Measurements from ENCODE around the gene ZNF672. TPM values are rescaled to one million over a fixed set of nuclear protein-coding genes. Genes with fewer than 3 reads are reported as not detected.

The ZNF672 gene
- total RNA-seq, 1 donor from 2014 or later, result 28.7 TPM

GRCh38 chr1:248847956-248848561, 10.0 kb downstream of the ZNF672 start:
- Histone ChIP-seq H3K27me3 (ENCODE audit: control insufficient read depth, insufficient read depth, low read length) (no peaks in the 10 kb centered on the region), H3K4me3 (ENCODE audit: low read depth, low read length) (no peak overlapping the region), H3K36me3 (ENCODE audit: control insufficient read depth, insufficient read depth, low read length) (peaks cover 2% of the 10 kb centered on the region)
- DNase-seq (ENCODE audit: low read depth), result no peak
- no peak for TF ChIP-seq CTCF (IDR thresholded peaks at IDR 0.05; ENCODE audit: insufficient read depth, low read length, poor library complexity, severe bottlenecking)

GRCh38 chr1:248848602-248849001, 10.6 kb downstream of the ZNF672 start:
- no peak for DNase-seq (ENCODE audit: low read depth)
- TF ChIP-seq CTCF (IDR thresholded peaks at IDR 0.05; ENCODE audit: insufficient read depth, low read length, poor library complexity, severe bottlenecking), result no peak
- no peaks in the 10 kb centered on the region for H3K27me3 ChIP-seq (ENCODE audit: control insufficient read depth, insufficient read depth, low read length)
- H3K36me3 ChIP-seq (ENCODE audit: control insufficient read depth, insufficient read depth, low read length), result peaks cover 2% of the 10 kb centered on the region
- no peak overlapping the region for H3K4me3 ChIP-seq (ENCODE audit: low read depth, low read length)

GRCh38 chr1:248849152-248849551, 11.1 kb downstream of the ZNF672 start:
- Histone ChIP-seq H3K27me3 (ENCODE audit: control insufficient read depth, insufficient read depth, low read length) (no peaks in the 10 kb centered on the region), H3K36me3 (ENCODE audit: control insufficient read depth, insufficient read depth, low read length) (peaks cover 4% of the 10 kb centered on the region), H3K4me3 (ENCODE audit: low read depth, low read length) (no peak overlapping the region)
- DNase-seq (ENCODE audit: low read depth), result no peak
- no peak for TF ChIP-seq CTCF (IDR thresholded peaks at IDR 0.05; ENCODE audit: insufficient read depth, low read length, poor library complexity, severe bottlenecking)

- TF ChIP-seq CTCF (IDR thresholded peaks at IDR 0.05; ENCODE audit: insufficient read depth, low read length, poor library complexity, severe bottlenecking), result no peak
- Histone ChIP-seq H3K36me3 (ENCODE audit: control insufficient read depth, insufficient read depth, low read length) (peaks cover 4% of the 10 kb centered on the region), H3K27me3 (ENCODE audit: control insufficient read depth, insufficient read depth, low read length) (no peaks in the 10 kb centered on the region), H3K4me3 (ENCODE audit: low read depth, low read length) (no peak overlapping the region)
- no peak for DNase-seq (ENCODE audit: low read depth)
Measured at GRCh38 chr1:248849637-248850036, 11.6 kb downstream of the ZNF672 start.

- DNase-seq (ENCODE audit: low read depth), result no peak
- Histone ChIP-seq H3K36me3 (ENCODE audit: control insufficient read depth, insufficient read depth, low read length) (peaks cover 4% of the 10 kb centered on the region), H3K27me3 (ENCODE audit: control insufficient read depth, insufficient read depth, low read length) (no peaks in the 10 kb centered on the region), H3K4me3 (ENCODE audit: low read depth, low read length) (no peak overlapping the region)
- no peak for TF ChIP-seq CTCF (IDR thresholded peaks at IDR 0.05; ENCODE audit: insufficient read depth, low read length, poor library complexity, severe bottlenecking)
Measured at GRCh38 chr1:248850124-248850523, 12.1 kb downstream of the ZNF672 start.
